Activated T-cell treated with anti-CD3 and anti-CD28 coated beads, Interleukin-2, amount 50 U/mL, for 4 hours (primary cell): ENCODE results near the gene AMFR. TPM values are rescaled to one million over a fixed set of nuclear protein-coding genes. Genes with fewer than 3 reads are reported as not detected.

Experiments used
- ATAC-seq, 2 donors: fragments of 200-7000 bp; cut with Tn5 transposase; one replicate each; pipeline ENCODE4 v1.10.0; 2021
- DNase-seq: peaks from one replicate; pipeline ENCODE4 v3.0.0-alpha.2; 2020
- H3K27me3 Mint-ChIP-seq: one replicate; pipeline ENCODE4 v1.8.0; 2021; ENCODE audit warnings: low read depth, mixed read lengths
- H3K36me3 Mint-ChIP-seq: one replicate; pipeline ENCODE4 v1.8.0; 2022; ENCODE audit warnings: mixed read lengths; ENCODE audit not compliant: insufficient read depth
- H3K4me1 Mint-ChIP-seq: one replicate; pipeline ENCODE4 v1.8.0; 2021; ENCODE audit warnings: low read depth, mixed read lengths
- H3K4me3 Mint-ChIP-seq: one replicate; pipeline ENCODE4 v1.8.0; 2021; ENCODE audit warnings: mild to moderate bottlenecking, moderate library complexity, mixed read lengths
- H3K9me3 Mint-ChIP-seq: one replicate; pipeline ENCODE4 v1.8.0; 2021; ENCODE audit warnings: mixed read lengths
- total RNA-seq, 3 donors: library from RNA; stranded (reverse); gene quantifications; one replicate each; pipeline ENCODE4 v1.2.1, GENCODE V29; 2021

The AMFR gene
- total RNA-seq, 3 donors from 2014 or later: 36.3 to 44.6 (median 41.1) TPM

DNA sequence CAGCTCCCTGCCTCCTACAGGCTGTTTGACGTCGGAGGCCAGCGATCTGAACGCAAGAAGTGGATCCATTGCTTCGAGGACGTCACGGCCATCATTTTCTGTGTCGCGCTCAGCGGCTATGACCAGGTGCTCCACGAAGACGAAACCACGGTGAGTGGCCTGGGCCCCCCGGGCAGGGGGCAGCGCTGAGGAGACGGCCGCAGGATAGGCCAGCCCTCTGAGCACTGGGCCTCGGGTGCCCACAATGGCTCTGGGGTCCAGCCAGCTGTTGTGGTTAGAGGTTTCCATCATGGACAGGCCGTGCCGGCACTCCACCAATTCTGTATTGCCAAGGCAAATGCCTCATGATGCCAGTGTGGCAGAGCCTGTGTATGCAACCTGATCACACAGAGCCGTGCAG, 88.6 kb downstream of the AMFR start:
- H3K27me3 Mint-ChIP-seq: no peaks in the 10 kb centered on the region
- peaks cover 5% of the 10 kb centered on the region for H3K36me3 Mint-ChIP-seq
- DNase-seq (no peak), ATAC-seq (no peak)
- H3K9me3 Mint-ChIP-seq: no peaks in the 10 kb centered on the region
- no peak overlapping the region for H3K4me3 Mint-ChIP-seq
- H3K4me1 Mint-ChIP-seq: no peaks in the 10 kb centered on the region

- DNase-seq: no peak
- no peaks in the 10 kb centered on the region for H3K27me3 Mint-ChIP-seq
- no peak overlapping the region for H3K4me3 Mint-ChIP-seq
- H3K9me3 Mint-ChIP-seq: no peaks in the 10 kb centered on the region
- peaks cover 5% of the 10 kb centered on the region for H3K36me3 Mint-ChIP-seq
- ATAC-seq: no peak
- no peaks in the 10 kb centered on the region for H3K4me1 Mint-ChIP-seq
Measured at GRCh38 chr16:56336071-56336688, 89.2 kb downstream of the AMFR start.

GRCh38 chr16:56334761-56335160, 90.6 kb downstream of the AMFR start:
- Mint-ChIP-seq H3K4me1 (no peaks in the 10 kb centered on the region), H3K36me3 (peaks cover 2% of the 10 kb centered on the region), H3K4me3 (no peak overlapping the region), H3K9me3 (no peaks in the 10 kb centered on the region), H3K27me3 (no peaks in the 10 kb centered on the region)
- no peak for DNase-seq
- ATAC-seq: no peak

- ATAC-seq: no peak
- DNase-seq: no peak
- Mint-ChIP-seq H3K9me3 (no peaks in the 10 kb centered on the region), H3K4me3 (no peak overlapping the region), H3K4me1 (no peaks in the 10 kb centered on the region), H3K36me3 (peaks cover 2% of the 10 kb centered on the region), H3K27me3 (no peaks in the 10 kb centered on the region)
Measured at GRCh38 chr16:56332464-56333079, 92.8 kb downstream of the AMFR start.

- Mint-ChIP-seq H3K36me3 (peaks cover 2% of the 10 kb centered on the region), H3K9me3 (no peaks in the 10 kb centered on the region), H3K4me1 (no peaks in the 10 kb centered on the region), H3K27me3 (no peaks in the 10 kb centered on the region), H3K4me3 (no peak overlapping the region)
- DNase-seq (no peak), ATAC-seq (no peak)
Measured at GRCh38 chr16:56331915-56332314, 93.4 kb downstream of the AMFR start.

DNA sequence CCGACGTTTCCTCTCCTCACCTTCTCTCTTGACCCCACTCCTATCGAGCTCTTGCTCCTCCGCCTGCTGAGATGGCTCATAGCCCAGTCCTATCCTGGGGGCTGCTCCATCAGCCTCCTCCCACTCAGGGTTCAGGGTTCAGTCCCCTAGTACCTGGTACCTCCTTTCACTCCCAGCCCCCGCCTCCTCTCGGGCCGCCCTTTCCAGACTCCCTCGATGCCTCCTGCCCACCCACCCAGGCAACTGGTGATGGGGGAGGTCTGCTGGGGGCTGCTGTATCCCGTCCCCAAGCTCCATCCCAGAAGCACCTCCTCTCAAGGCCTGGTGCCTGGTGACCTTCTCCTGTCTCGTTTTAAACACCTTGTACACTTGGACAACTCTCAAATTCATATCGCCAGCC, 93.9 kb downstream of the AMFR start:
- H3K4me3 Mint-ChIP-seq: no peak overlapping the region
- peaks cover 2% of the 10 kb centered on the region for H3K36me3 Mint-ChIP-seq
- H3K27me3 Mint-ChIP-seq: no peaks in the 10 kb centered on the region
- H3K9me3 Mint-ChIP-seq: no peaks in the 10 kb centered on the region
- DNase-seq (no peak), ATAC-seq (no peak)
- H3K4me1 Mint-ChIP-seq: no peaks in the 10 kb centered on the region

GRCh38 chr16:56330476-56330875, 94.9 kb downstream of the AMFR start:
- H3K4me1 Mint-ChIP-seq: no peaks in the 10 kb centered on the region
- DNase-seq: no peak
- H3K36me3 Mint-ChIP-seq: peaks cover 2% of the 10 kb centered on the region
- H3K27me3 Mint-ChIP-seq: no peaks in the 10 kb centered on the region
- H3K4me3 Mint-ChIP-seq: no peak overlapping the region
- ATAC-seq: no peak
- H3K9me3 Mint-ChIP-seq: no peaks in the 10 kb centered on the region

DNA sequence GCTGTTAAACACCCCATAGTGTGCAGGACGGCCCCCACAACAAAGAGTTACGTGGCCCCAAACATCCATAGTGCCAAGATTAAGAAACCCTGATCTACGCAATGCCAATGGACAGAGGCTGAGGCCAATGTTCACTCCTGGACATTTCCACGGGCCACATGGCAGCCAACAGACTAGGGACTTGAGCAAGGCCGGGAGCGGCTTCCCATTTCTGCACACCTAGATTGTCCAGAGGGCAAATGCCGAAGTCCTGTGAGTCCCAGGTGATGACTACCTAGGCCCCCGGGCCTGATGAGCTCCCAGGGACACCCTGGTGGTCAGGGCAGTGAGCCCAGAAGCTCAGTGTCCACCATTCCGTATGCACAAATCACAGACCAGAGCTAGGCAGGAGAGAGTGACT, 95.5 kb downstream of the AMFR start:
- H3K4me1 Mint-ChIP-seq: no peaks in the 10 kb centered on the region
- no peak for DNase-seq
- no peak for ATAC-seq
- H3K36me3 Mint-ChIP-seq: peaks cover 2% of the 10 kb centered on the region
- no peaks in the 10 kb centered on the region for H3K27me3 Mint-ChIP-seq
- H3K4me3 Mint-ChIP-seq: no peak overlapping the region
- no peaks in the 10 kb centered on the region for H3K9me3 Mint-ChIP-seq

DNA sequence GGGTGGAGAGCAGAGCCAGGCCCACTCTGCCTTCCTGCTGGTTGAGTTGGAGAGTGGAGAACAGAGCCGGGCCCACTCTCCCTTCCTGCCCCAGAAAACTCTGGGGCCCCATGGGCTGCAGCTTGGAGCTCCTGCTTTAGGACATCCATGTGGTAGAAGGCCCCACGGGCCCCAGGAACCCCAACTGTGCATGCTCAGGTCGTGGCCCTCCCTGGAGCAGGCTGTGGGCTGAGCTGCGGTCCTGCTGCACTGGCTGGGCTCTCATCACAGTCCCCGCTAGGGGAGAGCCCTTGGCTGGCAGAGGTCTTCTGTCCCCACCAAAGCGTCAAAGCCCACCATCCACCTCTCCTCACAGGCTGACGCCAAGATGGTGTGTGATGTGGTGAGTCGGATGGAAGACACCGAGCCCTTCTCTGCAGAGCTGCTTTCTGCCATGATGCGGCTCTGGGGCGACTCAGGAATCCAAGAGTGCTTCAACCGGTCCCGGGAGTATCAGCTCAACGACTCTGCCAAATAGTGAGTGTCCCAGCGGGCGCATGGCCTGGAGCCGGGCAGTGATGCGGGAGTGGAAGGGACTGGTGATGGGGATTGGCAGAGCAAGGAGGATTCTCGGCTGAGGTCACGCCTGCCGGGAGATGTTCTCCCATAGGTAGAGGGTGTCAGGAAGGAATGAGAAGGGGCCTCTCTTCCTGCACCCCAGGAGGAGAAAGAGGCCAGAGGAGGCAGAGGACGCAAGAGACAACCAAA, 96.9 kb downstream of the AMFR start:
- Mint-ChIP-seq H3K36me3 (peaks cover 2% of the 10 kb centered on the region), H3K27me3 (no peaks in the 10 kb centered on the region), H3K4me1 (no peaks in the 10 kb centered on the region), H3K4me3 (no peak overlapping the region), H3K9me3 (no peaks in the 10 kb centered on the region)
- ATAC-seq (no peak), DNase-seq (no peak)

- DNase-seq: no peak
- no peak overlapping the region for H3K4me3 Mint-ChIP-seq
- peaks cover 2% of the 10 kb centered on the region for H3K36me3 Mint-ChIP-seq
- H3K27me3 Mint-ChIP-seq: no peaks in the 10 kb centered on the region
- no peak for ATAC-seq
- H3K9me3 Mint-ChIP-seq: no peaks in the 10 kb centered on the region
- H3K4me1 Mint-ChIP-seq: no peaks in the 10 kb centered on the region
Measured at GRCh38 chr16:56327929-56328258, 97.5 kb downstream of the AMFR start.

- no peak overlapping the region for H3K4me3 Mint-ChIP-seq
- no peaks in the 10 kb centered on the region for H3K27me3 Mint-ChIP-seq
- peaks cover under 1% of the 10 kb centered on the region for H3K36me3 Mint-ChIP-seq
- no peaks in the 10 kb centered on the region for H3K9me3 Mint-ChIP-seq
- no peak for ATAC-seq
- DNase-seq: no peak
- no peaks in the 10 kb centered on the region for H3K4me1 Mint-ChIP-seq
Measured at GRCh38 chr16:56327071-56327928, 98.0 kb downstream of the AMFR start.

- H3K4me3 Mint-ChIP-seq: no peak overlapping the region
- H3K27me3 Mint-ChIP-seq: no peaks in the 10 kb centered on the region
- ATAC-seq (no peak), DNase-seq (no peak)
- no peaks in the 10 kb centered on the region for H3K36me3 Mint-ChIP-seq
- no peaks in the 10 kb centered on the region for H3K9me3 Mint-ChIP-seq
- H3K4me1 Mint-ChIP-seq: no peaks in the 10 kb centered on the region
Measured at GRCh38 chr16:56325956-56326355, 99.4 kb downstream of the AMFR start.

GRCh38 chr16:56324406-56324805, 100.9 kb downstream of the AMFR start:
- no peaks in the 10 kb centered on the region for H3K9me3 Mint-ChIP-seq
- no peaks in the 10 kb centered on the region for H3K27me3 Mint-ChIP-seq
- H3K36me3 Mint-ChIP-seq: no peaks in the 10 kb centered on the region
- DNase-seq (no peak), ATAC-seq (no peak)
- H3K4me1 Mint-ChIP-seq: no peaks in the 10 kb centered on the region
- no peak overlapping the region for H3K4me3 Mint-ChIP-seq

GRCh38 chr16:56321571-56321970, 103.8 kb downstream of the AMFR start:
- H3K36me3 Mint-ChIP-seq: no peaks in the 10 kb centered on the region
- ATAC-seq (no peak), DNase-seq (no peak)
- no peaks in the 10 kb centered on the region for H3K27me3 Mint-ChIP-seq
- peaks cover 7% of the 10 kb centered on the region for H3K4me1 Mint-ChIP-seq
- H3K4me3 Mint-ChIP-seq: no peak overlapping the region
- no peaks in the 10 kb centered on the region for H3K9me3 Mint-ChIP-seq
